HepG2 (cell line): ENCODE measurements around the gene GRIN2C. TPM values are rescaled to one million over a fixed set of nuclear protein-coding genes. Genes with fewer than 3 reads are reported as not detected.

ENCODE experiments used
- ARID2 ChIP-seq: sonication (generic); formaldehyde crosslinking; IDR thresholded peaks from 2 replicates; pipeline ENCODE4 v1.8.1; 2022; ENCODE audit warnings: mild to moderate bottlenecking, missing genetic modification reagents, borderline replicate concordance
- GPN1 ChIP-seq: sonication (generic); formaldehyde crosslinking; IDR thresholded peaks from 2 replicates; pipeline ENCODE4 v1.5.1; 2020; ENCODE audit warnings: missing genetic modification reagents, borderline replicate concordance
- NFE2 ChIP-seq: sonication (generic); formaldehyde crosslinking; IDR thresholded peaks from 2 replicates; pipeline ENCODE4 v1.4.0; 2020; ENCODE audit warnings: missing genetic modification reagents
- NR2F6 ChIP-seq, 2 experiments: IDR thresholded peaks; 2 replicates each; pipeline ENCODE4 v1.6.1; 2016; ENCODE audit warnings: antibody characterized with exemption in 1 of 2, mild to moderate bottlenecking in 1 of 2
- RARG ChIP-seq: sonication (generic); formaldehyde crosslinking; IDR thresholded peaks from 2 replicates; pipeline ENCODE4 v1.4.0; 2020; ENCODE audit warnings: low read depth, mild to moderate bottlenecking, missing genetic modification reagents
- SMAD1 ChIP-seq: sonication (generic); formaldehyde crosslinking; IDR thresholded peaks from 2 replicates; pipeline ENCODE4 v1.4.0; 2020; ENCODE audit warnings: missing genetic modification reagents, low read depth, mild to moderate bottlenecking, borderline replicate concordance
- SP2 ChIP-seq: sonication (generic); formaldehyde crosslinking; IDR thresholded peaks from 2 replicates; pipeline ENCODE4 v1.5.1; 2020; ENCODE audit warnings: mild to moderate bottlenecking, missing genetic modification reagents
- TEAD3 ChIP-seq: optimal IDR thresholded peaks from 2 replicates; pipeline ENCODE3; 2016; ENCODE audit warnings: borderline replicate concordance
- ZNF136 ChIP-seq: sonication (generic); formaldehyde crosslinking; IDR thresholded peaks from 2 replicates; pipeline ENCODE4 v1.8.1; 2022; ENCODE audit warnings: low read depth, mild to moderate bottlenecking, moderate library complexity, missing genetic modification reagents
- ZNF326 ChIP-seq: sonication (generic); formaldehyde crosslinking; IDR thresholded peaks from 2 replicates; pipeline ENCODE4 v1.4.0; 2020; ENCODE audit warnings: missing genetic modification reagents, borderline replicate concordance
- ZNF407 ChIP-seq: sonication (generic); formaldehyde crosslinking; IDR thresholded peaks from one replicate; pipeline ENCODE4 v1.5.1; 2020; ENCODE audit warnings: mild to moderate bottlenecking, missing genetic modification reagents; ENCODE audit errors: not compliant biosample characterization
- ZNF644 ChIP-seq: IDR thresholded peaks from 2 replicates; pipeline ENCODE4 v1.6.1; 2016; ENCODE audit warnings: low read depth
- ZNF687 ChIP-seq: sonication (generic); formaldehyde crosslinking; IDR thresholded peaks from 2 replicates; pipeline ENCODE4 v1.5.1; 2020; ENCODE audit warnings: mild to moderate bottlenecking, missing genetic modification reagents, moderate library complexity
- polyA plus RNA-seq, 8 experiments: library from polyadenylated mRNA; depleted of rRNA in 3 of 8; stranded (reverse) in 7 of 8; unstranded in 1 of 8; fragments of >200 nt; fragmentation: Illumina TruSeq in 4 of 8; extraction: Trizol in 4 of 8; gene quantifications; 2 replicates each; pipeline versions ENCODE4 v1.2.1 to v1.2.3, GENCODE V29; 2011 to 2016; ENCODE audit warnings: low read depth in 4 of 8, missing spikeins in 1 of 8, mixed read lengths in 1 of 8; ENCODE audit not compliant: insufficient read depth in 1 of 8
- total RNA-seq, 5 experiments: library from RNA; depleted of rRNA; stranded (reverse); fragments of >200 nt; fragmentation: Illumina TruSeq; extraction: Trizol; gene quantifications; 2 replicates each; pipeline ENCODE4 v1.2.3, GENCODE V29; 2016; ENCODE audit warnings: low read depth in 1 of 5
- TF ChIP-seq, protein P1 (sequence below): sonication (generic); formaldehyde crosslinking; conservative IDR thresholded peaks from 2 replicates; pipeline ENCODE4 v1.8.0; 2022; ENCODE audit warnings: missing genetic modification reagents

The GRIN2C gene
- total and polyA plus RNA-seq, 2 of the 13 experiments (the other 11 are each of a cell fraction or from before 2014, with no cell fraction given) = 0.03 to 0.11 TPM

DNA sequence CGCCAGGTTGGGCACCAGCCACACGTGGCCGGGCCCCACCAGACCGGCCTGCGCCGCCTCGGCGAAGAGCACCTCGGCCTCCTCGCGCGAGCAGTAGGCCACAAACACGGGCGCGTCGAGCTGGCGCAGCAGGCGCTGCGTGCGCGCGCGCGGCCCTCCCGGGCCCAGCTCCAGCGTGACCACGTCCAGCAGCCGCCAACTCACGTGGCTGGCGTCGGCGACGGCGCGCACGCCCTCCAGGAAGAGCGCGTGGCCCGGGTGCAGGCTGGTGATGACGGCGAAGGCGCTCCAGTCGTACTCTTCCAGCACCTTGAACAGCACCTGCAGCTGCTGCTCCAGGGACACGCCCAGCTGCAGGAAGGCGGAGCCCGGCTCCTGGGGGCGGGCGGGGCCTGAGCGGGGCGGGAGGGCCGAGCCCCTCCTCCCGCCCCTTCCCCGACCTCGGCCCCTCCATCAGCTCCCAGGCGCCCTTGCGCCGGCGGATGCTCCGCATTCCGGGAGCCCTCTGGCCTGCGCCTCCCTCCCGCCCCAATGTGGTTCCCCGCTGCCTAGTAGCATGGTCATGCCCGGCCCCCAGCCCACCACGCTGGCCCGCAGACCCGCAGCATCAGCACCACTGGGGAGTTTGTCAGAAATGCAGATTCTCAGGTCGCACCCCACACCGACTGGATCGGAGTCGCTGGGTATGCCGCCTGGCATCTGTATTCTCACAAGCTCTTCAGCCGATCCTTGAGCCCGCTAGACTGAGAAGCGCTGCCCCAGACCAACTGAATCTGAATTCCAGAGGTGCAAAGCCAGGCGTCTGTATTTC, 7.2 kb downstream of the GRIN2C start (continued):
- TF ChIP-seq ZNF407 (peak; percentile 82), ZNF687 (CRISPR knock-in tag) (peak; percentile 72), ZNF326 (no peak), ZNF644 (no peak), NFE2 (CRISPR knock-in tag) (no peak), ARID2 (CRISPR knock-in tag) (no peak), TEAD3 (peak; percentile 82), ZNF136 (no peak), RARG (no peak), SMAD1 (CRISPR knock-in tag) (no peak), SP2 (no peak), NR2F6 (IDR thresholded peaks at IDR 0.05) (no peak), NR2F6 (CRISPR knock-in tag; IDR thresholded peaks at IDR 0.05) (no peak), GPN1 (CRISPR knock-in tag) (no peak)
- TF ChIP-seq, protein P1, sequence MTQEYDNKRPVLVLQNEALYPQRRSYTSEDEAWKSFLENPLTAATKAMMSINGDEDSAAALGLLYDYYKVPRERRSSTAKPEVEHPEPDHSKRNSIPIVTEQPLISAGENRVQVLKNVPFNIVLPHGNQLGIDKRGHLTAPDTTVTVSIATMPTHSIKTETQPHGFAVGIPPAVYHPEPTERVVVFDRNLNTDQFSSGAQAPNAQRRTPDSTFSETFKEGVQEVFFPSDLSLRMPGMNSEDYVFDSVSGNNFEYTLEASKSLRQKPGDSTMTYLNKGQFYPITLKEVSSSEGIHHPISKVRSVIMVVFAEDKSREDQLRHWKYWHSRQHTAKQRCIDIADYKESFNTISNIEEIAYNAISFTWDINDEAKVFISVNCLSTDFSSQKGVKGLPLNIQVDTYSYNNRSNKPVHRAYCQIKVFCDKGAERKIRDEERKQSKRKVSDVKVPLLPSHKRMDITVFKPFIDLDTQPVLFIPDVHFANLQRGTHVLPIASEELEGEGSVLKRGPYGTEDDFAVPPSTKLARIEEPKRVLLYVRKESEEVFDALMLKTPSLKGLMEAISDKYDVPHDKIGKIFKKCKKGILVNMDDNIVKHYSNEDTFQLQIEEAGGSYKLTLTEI = no peak
